A549 treated with DMSO at 1 μM for 4 hours (cell line): Measurements from ENCODE around the gene UNC13B. TPM values are rescaled to one million over a fixed set of nuclear protein-coding genes. Genes with fewer than 3 reads are reported as not detected.

Experiments
- total RNA-seq: library from RNA; stranded (reverse); fragments of 200-300 nt; extraction: Qiagen RNA extraction; gene quantifications from 5 replicates; pipeline ENCODE4 v1.2.3, GENCODE V29; 2022; ENCODE audit warnings: low read depth

Gene UNC13B
- 8.7 to 10.1 TPM (median 9.8 TPM) in 5 replicates for total RNA-seq

GRCh38 chr9:35161713-35162604 lies at the start of gene UNC13B:
Gene UNC13B (plus strand): TSS chr9:35162009. CDS start chr9:35162284, 275 bp downstream.

DNA sequence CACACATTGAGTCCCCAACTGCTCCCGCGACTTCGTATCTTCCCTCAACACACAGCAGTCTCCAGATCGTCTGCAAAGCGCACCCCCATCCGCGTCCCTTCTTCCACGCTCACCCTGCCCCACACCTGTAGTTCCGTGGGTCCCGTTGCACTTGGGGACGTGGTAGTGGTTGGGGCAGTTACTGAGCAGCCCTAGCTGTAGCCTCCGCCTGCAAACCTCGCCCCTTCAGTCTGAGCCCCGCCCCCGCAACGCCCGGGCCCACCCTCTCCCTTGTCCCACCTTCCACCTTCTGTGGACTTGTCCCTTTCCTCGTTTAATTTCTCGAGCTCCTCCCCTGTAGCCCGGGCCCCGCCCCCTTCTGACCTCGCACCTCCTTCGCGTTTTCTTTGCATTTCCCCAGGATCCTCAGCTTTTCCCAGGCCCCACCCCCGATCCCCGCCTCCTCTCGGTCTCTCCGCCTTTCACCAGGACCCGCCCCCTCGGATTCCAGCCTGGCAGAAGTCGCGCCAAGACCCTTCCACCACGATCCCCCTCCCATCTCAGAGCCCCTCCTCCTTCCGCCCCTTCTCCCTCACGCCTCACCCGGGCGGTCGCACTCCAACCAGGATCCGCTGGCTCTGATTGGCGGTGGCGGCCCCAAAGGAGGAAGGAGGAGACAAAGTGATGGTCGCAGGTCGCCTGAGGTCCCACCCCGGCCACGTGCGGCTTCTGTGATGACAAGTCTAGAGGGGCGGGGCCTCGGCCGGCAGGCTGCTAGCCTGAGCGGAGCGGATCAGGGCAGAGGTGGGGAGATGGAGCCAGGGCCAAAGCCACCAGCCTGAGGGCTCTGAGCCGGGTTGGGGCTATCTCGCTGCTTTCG lies 45.9 kb upstream of the UNC13B start, which contains the start of gene ATOSB:
ATOSB (minus strand) TSS at position 183 of the 859 bp plus-strand sequence. CDS start 7,588 bp downstream, outside the sequence.

Other genes starting within 250 kb of the UNC13B start
- gene PHF24, start 203.7 kb upstream of the UNC13B start, total RNA-seq: 0.07 to 0.18 TPM (median 0.17 TPM) in 5 replicates
- gene DNAJB5, start 172.3 kb upstream of the UNC13B start, total RNA-seq: 3.7 to 5.4 TPM (median 4.8 TPM) in 5 replicates
- 264 to 322 TPM (median 298 TPM) in 5 replicates for gene VCP, start 89.4 kb upstream of the UNC13B start, total RNA-seq
- 35.8 to 58.3 TPM (median 55.3 TPM) in 5 replicates for gene FANCG, start 82.1 kb upstream of the UNC13B start, total RNA-seq
- 45.3 to 52.5 TPM (median 50.2 TPM) in 5 replicates for gene PIGO, start 65.4 kb upstream of the UNC13B start, total RNA-seq
- 216 to 280 TPM (median 256 TPM) in 5 replicates for gene STOML2, start 58.9 kb upstream of the UNC13B start, total RNA-seq
- 6.9 to 10.1 TPM (median 8.8 TPM) in 5 replicates for gene ATOSB, start 46.1 kb upstream of the UNC13B start, total RNA-seq